CD14-positive monocyte (primary cell): ENCODE results near the gene RNF181. TPM values are rescaled to one million over a fixed set of nuclear protein-coding genes. Genes with fewer than 3 reads are reported as not detected.
A peak's percentile ranks its signal among the peaks of the same experiment; 100 is the strongest.

Source experiments
- DNase-seq, 3 donors: peaks; one replicate each; pipeline ENCODE4 v3.0.0-alpha.2; 2011 to 2022
- H2AFZ ChIP-seq: 2 replicates; pipeline ENCODE4 v1.6.0; 2012; ENCODE audit warnings: mild to moderate bottlenecking, low read depth, low read length, inconsistent platforms; ENCODE audit not compliant: insufficient read depth, poor library complexity, severe bottlenecking
- H3K27ac ChIP-seq, 2 donors: 1 replicate in 1 of 2; 2 replicates in 1 of 2; pipeline ENCODE4 v1.5.1; 2012 to 2013; ENCODE audit warnings: low read length in 2 of 2, control low read depth in 1 of 2, inconsistent platforms in 1 of 2, low read depth in 1 of 2, mild to moderate bottlenecking in 1 of 2
- H3K27me3 ChIP-seq, 2 donors: one replicate each; pipeline versions ENCODE4 v1.6.0 to v1.6.1; 2011 to 2013; ENCODE audit warnings: low read length in 2 of 2; ENCODE audit not compliant: control insufficient read depth in 2 of 2, insufficient read depth in 2 of 2
- H3K36me3 ChIP-seq, 2 donors: replicated peaks in 1 of 2; 1 replicate in 1 of 2; 2 replicates in 1 of 2; pipeline versions ENCODE4 v1.5.1 to v1.6.1; 2012 to 2013; ENCODE audit warnings: low read length in 2 of 2, control low read depth in 1 of 2, inconsistent platforms in 1 of 2, mild to moderate bottlenecking in 1 of 2; ENCODE audit not compliant: insufficient read depth in 2 of 2, control insufficient read depth in 1 of 2
- H3K4me1 ChIP-seq, 2 donors: 1 replicate in 1 of 2; 2 replicates in 1 of 2; pipeline versions ENCODE4 v1.5.1 to v1.6.1; 2012 to 2013; ENCODE audit warnings: low read length in 2 of 2, control low read depth in 1 of 2, inconsistent platforms in 1 of 2, mild to moderate bottlenecking in 1 of 2, moderate library complexity in 1 of 2; ENCODE audit not compliant: insufficient read depth in 2 of 2, control insufficient read depth in 1 of 2
- H3K4me2 ChIP-seq: replicated peaks from 2 replicates; pipeline ENCODE3; 2012; ENCODE audit warnings: low read length, moderate library complexity, mild to moderate bottlenecking; ENCODE audit not compliant: poor library complexity, severe bottlenecking; ENCODE audit errors: extremely low read depth
- H3K4me3 ChIP-seq, 3 experiments: fragments of 200-600 bp in 1 of 3; sonication (generic) in 1 of 3; replicated peaks in 1 of 3; 1 replicate in 2 of 3; 2 replicates in 1 of 3; pipeline ENCODE4 v1.5.1; 2011 to 2013; ENCODE audit warnings: low read length in 3 of 3, mild to moderate bottlenecking in 3 of 3, control low read depth in 2 of 3, low read depth in 2 of 3, inconsistent platforms in 1 of 3, moderate library complexity in 1 of 3
- H3K79me2 ChIP-seq: 2 replicates; pipeline ENCODE4 v1.6.0; 2012; ENCODE audit warnings: mild to moderate bottlenecking, control low read depth, inconsistent platforms, low read length, moderate library complexity; ENCODE audit not compliant: insufficient read depth
- H3K9ac ChIP-seq: 2 replicates; pipeline ENCODE4 v1.6.0; 2017; ENCODE audit warnings: low read length, mild to moderate bottlenecking; ENCODE audit not compliant: insufficient read depth, poor library complexity, severe bottlenecking
- H3K9me3 ChIP-seq, 2 donors: replicated peaks in 1 of 2; 1 replicate in 1 of 2; 2 replicates in 1 of 2; pipeline versions ENCODE4 v1.5.1 to v1.6.1; 2012 to 2013; ENCODE audit warnings: low read length in 2 of 2, control low read depth in 1 of 2; ENCODE audit not compliant: control insufficient read depth in 1 of 2, insufficient read depth in 1 of 2
- H4K20me1 ChIP-seq: 2 replicates; pipeline ENCODE4 v1.6.0; 2012; ENCODE audit warnings: mild to moderate bottlenecking, low read length, control low read depth, moderate library complexity; ENCODE audit not compliant: insufficient read depth
- H3K27ac Mint-ChIP-seq, 7 donors: one replicate each; pipeline ENCODE4 v1.8.0; 2020; ENCODE audit warnings: mild to moderate bottlenecking in 7 of 7, mixed read lengths in 7 of 7, moderate library complexity in 6 of 7, inconsistent platforms in 2 of 7
- H3K27me3 Mint-ChIP-seq, 3 donors: one replicate each; pipeline ENCODE4 v1.8.0; 2021 to 2022; ENCODE audit warnings: low read depth in 3 of 3, mild to moderate bottlenecking in 3 of 3, mixed read lengths in 3 of 3, moderate library complexity in 3 of 3, inconsistent platforms in 1 of 3
- H3K36me3 Mint-ChIP-seq, 2 donors: one replicate each; pipeline ENCODE4 v1.8.0; 2020; ENCODE audit warnings: mixed read lengths in 2 of 2, inconsistent platforms in 1 of 2, mild to moderate bottlenecking in 1 of 2
- H3K4me1 Mint-ChIP-seq: one replicate; pipeline ENCODE4 v1.8.0; 2020; ENCODE audit warnings: mild to moderate bottlenecking, mixed read lengths
- H3K4me3 Mint-ChIP-seq, 2 donors: one replicate each; pipeline ENCODE4 v1.8.0; 2020; ENCODE audit warnings: mild to moderate bottlenecking in 2 of 2, mixed read lengths in 2 of 2, moderate library complexity in 1 of 2
- H3K9me3 Mint-ChIP-seq, 7 donors: one replicate each; pipeline ENCODE4 v1.8.0; 2020 to 2022; ENCODE audit warnings: mixed read lengths in 7 of 7, mild to moderate bottlenecking in 6 of 7, moderate library complexity in 6 of 7, inconsistent platforms in 2 of 7
- WGBS: methylation state at CpG from one replicate; pipeline ENCODE4 v1.1.5; 2013; ENCODE audit warnings: missing lambda C conversion rate; ENCODE audit not compliant: insufficient coverage; 5-methylcytosine and 5-hydroxymethylcytosine counted together
- intact Hi-C, 2 donors: fragments of 100-400 bp; cut with micrococcal nuclease; formaldehyde crosslinking; loops; one replicate each; pipeline versions ENCODE4 v1.15.0 to v1.15.1; 2023
- polyA plus RNA-seq, 3 donors: library from polyadenylated mRNA; depleted of rRNA in 1 of 3; unstranded in 2 of 3; stranded (reverse) in 1 of 3; fragments of 300-500 nt in 2 of 3; fragments of >200 nt in 1 of 3; fragmentation: Illumina TruSeq in 2 of 3; gene quantifications; 1 replicate in 2 of 3; 2 replicates in 1 of 3; pipeline ENCODE4 v1.2.3, GENCODE V29; 2012 to 2021
- TF ChIP-seq, protein P1 (sequence below): fragments of 200-600 bp; IDR thresholded peaks from one replicate; pipeline ENCODE4 v1.8.0; 2022; ENCODE audit warnings: antibody characterized with exemption, mild to moderate bottlenecking

Gene RNF181
- polyA plus RNA-seq, 3 donors, result 254 to 475 (median 382) TPM

DNA sequence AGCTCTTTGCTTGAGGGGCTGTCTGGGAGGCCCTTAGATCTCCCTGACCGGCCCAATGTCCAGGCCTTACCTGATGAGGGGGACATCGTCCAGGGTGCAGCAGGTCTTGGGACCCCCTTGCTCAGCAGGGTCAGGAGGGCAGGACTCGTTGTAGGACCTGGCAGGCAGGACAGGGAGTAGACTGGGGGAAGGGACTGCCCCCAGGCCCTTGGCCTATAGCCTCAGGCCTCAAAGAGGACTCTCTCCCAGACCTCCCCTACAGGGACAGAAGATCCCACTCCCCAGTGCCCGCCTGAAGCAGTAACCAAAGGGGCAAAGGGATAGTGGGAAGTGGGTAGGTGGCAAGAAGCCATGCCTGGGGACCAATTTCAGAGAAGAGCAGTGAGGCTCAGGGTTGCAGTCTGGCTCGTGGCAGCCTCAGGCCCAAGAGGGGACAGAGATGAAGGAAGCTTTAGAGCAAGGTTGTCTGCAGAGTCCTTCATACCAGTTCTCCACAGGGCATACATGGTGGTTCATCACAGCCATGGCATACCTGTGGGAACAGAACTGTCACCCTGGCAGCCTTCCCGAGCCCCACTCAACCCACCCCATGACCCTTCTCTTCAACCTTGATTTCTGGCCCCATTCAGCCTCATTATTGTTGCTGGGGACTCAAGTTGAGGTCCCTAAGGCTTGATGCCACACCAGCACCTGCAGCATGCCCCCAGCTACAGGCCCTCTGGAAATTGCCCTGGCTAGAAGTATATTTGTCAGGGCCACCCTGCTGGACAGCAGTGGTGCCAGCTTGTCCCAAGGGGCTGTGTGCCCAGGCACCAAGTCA, 5.6 kb downstream of the RNF181 start:
- Histone ChIP-seq H3K27me3 (no peaks in the 10 kb centered on the region), H3K9ac (peak overlapping the region; percentile 69), H2AFZ (no peak overlapping the region), H3K4me3 (peak overlapping the region in 1 of 3 experiments; percentile 95), H3K36me3 (peaks cover 27 to 45% of the 10 kb centered on the region in 2 donors), H3K9me3 (no peaks in the 10 kb centered on the region), H3K4me2 (peak overlapping the region; percentile 99), H4K20me1 (peaks cover 64% of the 10 kb centered on the region), H3K27ac (peak overlapping the region in 1 of 2 donors; percentile 63), H3K4me1 (peaks cover 33 to 48% of the 10 kb centered on the region in 2 donors), H3K79me2 (peaks cover 22% of the 10 kb centered on the region)
- intact Hi-C loops, result loop anchor here (5.0 kb wide), 2 partner anchors 34 to 39 kb away; partner anchors contain the start of gene GGCX (in 1 of the 2)
- TF ChIP-seq, protein P1, sequence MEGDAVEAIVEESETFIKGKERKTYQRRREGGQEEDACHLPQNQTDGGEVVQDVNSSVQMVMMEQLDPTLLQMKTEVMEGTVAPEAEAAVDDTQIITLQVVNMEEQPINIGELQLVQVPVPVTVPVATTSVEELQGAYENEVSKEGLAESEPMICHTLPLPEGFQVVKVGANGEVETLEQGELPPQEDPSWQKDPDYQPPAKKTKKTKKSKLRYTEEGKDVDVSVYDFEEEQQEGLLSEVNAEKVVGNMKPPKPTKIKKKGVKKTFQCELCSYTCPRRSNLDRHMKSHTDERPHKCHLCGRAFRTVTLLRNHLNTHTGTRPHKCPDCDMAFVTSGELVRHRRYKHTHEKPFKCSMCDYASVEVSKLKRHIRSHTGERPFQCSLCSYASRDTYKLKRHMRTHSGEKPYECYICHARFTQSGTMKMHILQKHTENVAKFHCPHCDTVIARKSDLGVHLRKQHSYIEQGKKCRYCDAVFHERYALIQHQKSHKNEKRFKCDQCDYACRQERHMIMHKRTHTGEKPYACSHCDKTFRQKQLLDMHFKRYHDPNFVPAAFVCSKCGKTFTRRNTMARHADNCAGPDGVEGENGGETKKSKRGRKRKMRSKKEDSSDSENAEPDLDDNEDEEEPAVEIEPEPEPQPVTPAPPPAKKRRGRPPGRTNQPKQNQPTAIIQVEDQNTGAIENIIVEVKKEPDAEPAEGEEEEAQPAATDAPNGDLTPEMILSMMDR, result no peak
- no peak for DNase-seq
- WGBS, result 93% methylated on average over 3 of the region's 6 CpGs
- Mint-ChIP-seq H3K36me3 (peaks cover 33 to 39% of the 10 kb centered on the region in 2 donors), H3K27me3 (peaks cover 1 to 4% (median 3%) of the 10 kb centered on the region in 3 donors), H3K4me1 (peaks cover 48% of the 10 kb centered on the region), H3K9me3 (no peaks in the 10 kb centered on the region), H3K4me3 (peak overlapping the region; percentile 85 to 91), H3K27ac (peak overlapping the region in 3 of 7 donors; percentile 30 to 80 (median 42))

DNA sequence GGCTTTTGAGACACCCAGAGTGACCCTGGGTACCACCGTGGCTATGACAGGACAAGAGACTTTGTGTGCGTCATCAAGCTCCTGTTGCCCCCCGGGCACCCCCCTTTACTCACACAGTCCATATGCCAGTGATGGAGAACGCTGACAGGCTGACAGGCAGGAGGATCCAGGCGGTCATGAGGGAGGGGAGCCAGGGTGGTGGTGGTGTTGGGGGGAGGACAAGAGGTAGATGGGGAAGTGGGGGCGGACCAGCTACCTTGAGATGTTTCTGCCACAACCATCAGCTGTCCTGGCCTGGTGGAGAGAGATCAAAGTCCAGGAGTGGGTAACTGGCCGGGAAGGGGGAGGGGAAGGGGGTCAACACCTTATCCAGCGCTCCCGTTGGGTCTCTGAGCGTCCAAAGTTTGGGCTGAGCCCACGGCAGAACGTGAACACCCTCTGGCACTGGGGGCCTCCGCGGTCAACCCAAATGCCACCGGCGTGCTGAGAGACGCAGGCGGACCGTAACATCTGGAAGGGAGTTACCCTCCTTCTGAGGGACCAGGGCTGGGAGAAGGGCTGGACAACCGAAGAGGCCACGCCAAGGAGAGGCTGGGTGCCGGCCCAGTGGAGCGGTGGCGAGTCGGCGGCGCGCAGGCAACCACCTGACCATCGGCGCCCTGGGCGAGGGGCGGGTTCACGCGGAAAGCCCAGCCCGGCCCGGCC, 6.4 kb downstream of the RNF181 start:
- 1% methylated on average over 29 of the region's 36 CpGs for WGBS
- H3K79me2 ChIP-seq, result peaks cover 14% of the 10 kb centered on the region
- H3K36me3 ChIP-seq, result peaks cover 25 to 48% of the 10 kb centered on the region in 2 donors
- Mint-ChIP-seq H3K36me3 (peaks cover 29 to 36% of the 10 kb centered on the region in 2 donors), H3K27ac (peak overlapping the region in 6 of 7 donors; percentile 45 to 80 (median 73)), H3K9me3 (no peaks in the 10 kb centered on the region), H3K27me3 (peaks cover 1 to 4% (median 3%) of the 10 kb centered on the region in 3 donors), H3K4me3 (peak overlapping the region; percentile 85 to 91), H3K4me1 (peaks cover 42% of the 10 kb centered on the region)
- no peaks in the 10 kb centered on the region for H3K9me3 ChIP-seq
- H3K4me1 ChIP-seq, result peaks cover 25 to 40% of the 10 kb centered on the region in 2 donors
- TF ChIP-seq, protein P1, result no peak
- H2AFZ ChIP-seq, result peak overlapping the region; percentile 89
- intact Hi-C loops, result loop anchor here (5.0 kb wide), 2 partner anchors 35 to 40 kb away; partner anchors contain the start of gene GGCX (in 1 of the 2)
- peak overlapping the region; percentile 69 for H3K9ac ChIP-seq
- no peak for DNase-seq
- H3K27ac ChIP-seq, result peak overlapping the region; percentile 17 to 63
- H4K20me1 ChIP-seq, result peaks cover 61% of the 10 kb centered on the region
- H3K27me3 ChIP-seq, result no peaks in the 10 kb centered on the region
- peak overlapping the region; percentile 99 for H3K4me2 ChIP-seq
- H3K4me3 ChIP-seq, result peak overlapping the region; percentile 58 to 95 (median 82)
